ENCODE results near the gene KAT7. TPM values are rescaled to one million over a fixed set of nuclear protein-coding genes. Genes with fewer than 3 reads are reported as not detected.

KAT7 gene
- total and polyA plus RNA-seq, 2 experiments from 2014 or later: 31.0 to 187 TPM

- no peak for TF ChIP-seq ZNF462 (CRISPR knock-in tag; IDR thresholded peaks at IDR 0.05)
- TF ChIP-seq JUNB (IDR thresholded peaks at IDR 0.05; ENCODE audit: unreplicated experiment): no peak
- TF ChIP-seq EZH2phosphoT487 (IDR thresholded peaks at IDR 0.05; ENCODE audit: unreplicated experiment): no peak
- no peak for TF ChIP-seq STAT1 (IDR thresholded peaks at IDR 0.05; ENCODE audit: unreplicated experiment)
- TF ChIP-seq EZH2 (IDR thresholded peaks at IDR 0.05; ENCODE audit: low read depth, unreplicated experiment): no peak
- no peak for TF ChIP-seq POLR2AphosphoS5 (IDR thresholded peaks at IDR 0.05; ENCODE audit: low read depth)
- TF ChIP-seq REST (IDR thresholded peaks at IDR 0.05; ENCODE audit: unreplicated experiment): no peak
Observed at GRCh38 chr17:49853470-49854015, 65.1 kb downstream of the KAT7 start (continued).
